Pancreas (tissue), 10 donors: ENCODE results near the gene VAC14. TPM values are rescaled to one million over a fixed set of nuclear protein-coding genes. Genes with fewer than 3 reads are reported as not detected.

Experiments
- ATAC-seq, 4 donors: fragments of 200-7000 bp; cut with Tn5 transposase; one replicate each; pipeline versions ENCODE4 v1.8.0 to v1.9.1; 2020; ENCODE audit warnings: mild to moderate bottlenecking in 4 of 4, moderate library complexity in 4 of 4
- DNase-seq, 6 donors: peaks; one replicate each; pipeline ENCODE4 v3.0.0-alpha.2; 2020
- FAIRE-seq: peaks from 2 replicates; lab custom pipeline; 2012; peaks lifted over from hg19 to GRCh38; lab: Jason Lieb, UNC
- H3K27ac ChIP-seq, 4 donors: fragments of 200-600 bp; sonication (generic); 1 replicate in 3 of 4; 2 replicates in 1 of 4; pipeline versions ENCODE4 v1.5.0 to v1.8.0; 2020
- H3K27me3 ChIP-seq, 4 donors: fragments of 200-600 bp; one replicate each; pipeline ENCODE4 v1.8.0; 2021
- H3K36me3 ChIP-seq, 3 donors: fragments of 200-600 bp; sonication (generic) in 1 of 3; one replicate each; pipeline versions ENCODE4 v1.5.0 to v1.8.0; 2020 to 2021
- H3K4me1 ChIP-seq, 3 donors: fragments of 200-600 bp; one replicate each; pipeline ENCODE4 v1.8.0; 2021
- H3K4me3 ChIP-seq, 4 donors: fragments of 200-600 bp; sonication (generic) in 2 of 4; one replicate each; pipeline versions ENCODE4 v1.5.0 to v1.8.0; 2020 to 2021
- H3K9me3 ChIP-seq, 4 donors: fragments of 200-600 bp; one replicate each; pipeline ENCODE4 v1.8.0; 2021
- WGBS, 2 donors: extraction: QIAGEN DNeasy Blood & Tissue Kit; methylation state at CpG; one replicate each; pipeline ENCODE4 v1.1.7; 2013; 5-methylcytosine and 5-hydroxymethylcytosine counted together
- intact Hi-C, 3 donors: fragments of 100-400 bp; cut with DNase I; formaldehyde crosslinking; loops; one replicate each; pipeline versions ENCODE4 v1.11.1 to v1.14.2; 2022
- polyA plus RNA-seq, 2 donors: library from polyadenylated mRNA; stranded (reverse); fragments of 200-250 nt; gene quantifications; one replicate each; pipeline ENCODE4 v1.2.3, GENCODE V29; 2013
- total RNA-seq, 6 donors: library from RNA; stranded (reverse); fragmentation: NEBNext Ultra II Directional in 4 of 6; extraction: Animal tissue kit (Norgen Biotek cat#: 25700) in 4 of 6; gene quantifications; one replicate each; pipeline versions ENCODE4 v1.2.1 to v1.2.4, GENCODE V29; 2021 to 2023
- TF ChIP-seq, protein P1 (sequence below), 4 donors: fragments of 200-600 bp; sonication (generic) in 3 of 4; IDR thresholded peaks; one replicate each; pipeline versions ENCODE4 v1.5.0 to v1.8.0; 2021; ENCODE audit warnings: antibody characterized with exemption in 4 of 4
- donor health status: healthy with polysubstance abuse.
- donor health status: DM: no; HTN: no; CAD: no; lungs with moderate emphysema.
- donor health status: DM: no; HTN: no; CAD: no.
- donor health status: control.
- donor health status: control.
- donor health status: Bipolar disorder and iron deficiency.
- donor health status: DM: yes; HTN: yes; CAD: no.
- donor health status: DM: no; HTN: no; CAD: no.
- donor health status: DM: no; HTN: no; CAD: no.
- donor health status: DM: yes; HTN: yes; CAD: no.

Gene VAC14
- total and polyA plus RNA-seq, 8 donors = 9.6 to 36.3 (median 14.9) TPM

DNA sequence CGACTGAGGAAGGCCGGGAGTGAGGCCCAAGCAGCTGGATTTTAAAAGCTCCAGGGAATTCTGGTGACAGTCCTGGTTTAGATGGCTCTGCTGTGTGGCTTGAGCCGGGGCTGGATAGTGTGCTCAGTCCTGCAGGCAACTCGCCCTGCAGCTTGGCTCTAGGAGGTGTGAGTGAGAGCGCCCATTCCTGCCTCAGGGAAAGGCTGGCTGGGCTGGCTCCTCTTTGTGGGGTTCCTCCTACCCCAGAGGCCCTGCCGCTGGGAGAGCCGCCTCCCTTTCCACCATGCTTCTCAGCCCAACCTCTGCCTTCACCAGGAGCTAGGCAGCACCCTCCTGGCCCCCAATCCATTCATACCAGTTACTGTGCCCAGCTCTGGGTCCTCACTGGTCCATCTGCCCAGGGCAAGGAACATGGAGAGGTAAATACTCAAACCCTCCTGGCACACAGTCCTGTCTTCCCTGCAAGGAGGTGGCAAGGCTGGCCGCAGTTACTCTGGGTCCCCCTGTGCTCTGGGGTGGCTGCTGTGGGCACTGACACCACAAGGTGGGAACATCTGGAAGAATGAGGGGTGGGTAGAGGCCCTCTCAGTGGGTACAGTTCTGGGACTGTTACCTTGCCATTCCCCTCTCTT, 47.1 kb downstream of the VAC14 start:
- FAIRE-seq = no peak
- Histone ChIP-seq H3K36me3 (peaks cover 0 to 4% (median 0%) of the 10 kb centered on the region in 3 donors), H3K27ac (no peak overlapping the region), H3K27me3 (no peaks in the 10 kb centered on the region), H3K4me3 (no peak overlapping the region), H3K9me3 (no peaks in the 10 kb centered on the region), H3K4me1 (peaks cover 0 to 5% (median 0%) of the 10 kb centered on the region in 3 donors)
- intact Hi-C loops = no loop called here
- WGBS, 2 donors = 95 to 97% methylated on average over 8 of the region's 8 CpGs
- TF ChIP-seq, protein P1, sequence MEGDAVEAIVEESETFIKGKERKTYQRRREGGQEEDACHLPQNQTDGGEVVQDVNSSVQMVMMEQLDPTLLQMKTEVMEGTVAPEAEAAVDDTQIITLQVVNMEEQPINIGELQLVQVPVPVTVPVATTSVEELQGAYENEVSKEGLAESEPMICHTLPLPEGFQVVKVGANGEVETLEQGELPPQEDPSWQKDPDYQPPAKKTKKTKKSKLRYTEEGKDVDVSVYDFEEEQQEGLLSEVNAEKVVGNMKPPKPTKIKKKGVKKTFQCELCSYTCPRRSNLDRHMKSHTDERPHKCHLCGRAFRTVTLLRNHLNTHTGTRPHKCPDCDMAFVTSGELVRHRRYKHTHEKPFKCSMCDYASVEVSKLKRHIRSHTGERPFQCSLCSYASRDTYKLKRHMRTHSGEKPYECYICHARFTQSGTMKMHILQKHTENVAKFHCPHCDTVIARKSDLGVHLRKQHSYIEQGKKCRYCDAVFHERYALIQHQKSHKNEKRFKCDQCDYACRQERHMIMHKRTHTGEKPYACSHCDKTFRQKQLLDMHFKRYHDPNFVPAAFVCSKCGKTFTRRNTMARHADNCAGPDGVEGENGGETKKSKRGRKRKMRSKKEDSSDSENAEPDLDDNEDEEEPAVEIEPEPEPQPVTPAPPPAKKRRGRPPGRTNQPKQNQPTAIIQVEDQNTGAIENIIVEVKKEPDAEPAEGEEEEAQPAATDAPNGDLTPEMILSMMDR (IDR thresholded peaks at IDR 0.05) = no peak
- DNase-seq = peak in 1 of 6 donors; percentile 28
- ATAC-seq = no peak

DNA sequence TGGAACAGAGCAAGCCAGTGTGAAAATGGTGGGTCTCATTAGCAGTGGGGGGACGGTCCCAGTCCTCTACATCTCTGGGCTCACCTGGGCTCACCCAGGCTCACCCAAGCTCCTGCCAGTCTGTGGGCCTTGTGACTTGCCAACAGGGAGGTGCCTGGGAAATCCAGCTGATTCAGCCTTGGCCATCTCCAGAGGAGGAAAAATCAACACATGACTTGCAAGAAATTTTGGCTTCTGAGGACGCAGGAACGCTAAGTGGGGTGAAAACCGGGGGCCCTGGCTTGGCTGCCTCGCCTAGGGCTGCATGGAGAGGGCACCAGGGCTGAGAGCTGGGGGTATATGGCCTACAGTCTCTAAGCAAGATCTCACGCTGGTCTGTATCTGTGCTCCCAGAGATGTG, 47.7 kb downstream of the VAC14 start:
- 86 to 89% methylated on average over 6 of the region's 6 CpGs for WGBS, 2 donors
- H3K36me3 ChIP-seq = peaks cover 0 to 4% (median 0%) of the 10 kb centered on the region in 3 donors
- H3K9me3 ChIP-seq = no peaks in the 10 kb centered on the region
- H3K4me3 ChIP-seq = no peak overlapping the region
- peaks cover 0 to 8% (median 0%) of the 10 kb centered on the region in 3 donors for H3K4me1 ChIP-seq
- peak in 1 of 6 donors; percentile 28 for DNase-seq
- no peak for FAIRE-seq
- H3K27ac ChIP-seq = no peak overlapping the region
- TF ChIP-seq, protein P1 (IDR thresholded peaks at IDR 0.05) = no peak
- ATAC-seq = no peak
- H3K27me3 ChIP-seq = no peaks in the 10 kb centered on the region
- intact Hi-C loops = no loop called here

DNA sequence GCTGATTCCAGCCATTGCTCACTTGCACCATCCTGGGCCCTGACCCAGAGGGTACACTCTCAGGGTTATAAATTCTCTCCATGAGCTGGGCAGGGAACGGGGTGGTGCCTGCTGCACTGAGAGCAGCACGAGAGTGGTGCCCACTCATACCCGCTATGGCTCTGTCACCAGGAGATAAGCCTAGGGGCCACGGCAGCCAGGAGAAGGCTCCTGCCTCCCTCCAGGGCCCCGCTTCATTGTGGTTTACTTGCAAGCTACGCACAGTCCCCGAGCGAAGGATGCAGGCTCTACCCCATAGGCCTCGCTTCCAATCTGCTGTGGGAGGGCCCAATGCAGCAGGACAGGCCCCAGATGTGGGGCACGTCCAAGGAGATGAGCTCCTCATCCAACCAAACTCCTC, 48.5 kb downstream of the VAC14 start:
- DNase-seq (peak in 1 of 6 donors; percentile 35), ATAC-seq (no peak), FAIRE-seq (no peak)
- Histone ChIP-seq H3K9me3 (no peaks in the 10 kb centered on the region), H3K4me3 (no peak overlapping the region), H3K4me1 (peaks cover 0 to 15% (median 2%) of the 10 kb centered on the region in 3 donors), H3K27me3 (no peaks in the 10 kb centered on the region), H3K27ac (no peak overlapping the region), H3K36me3 (peaks cover 0 to under 1% (median 0%) of the 10 kb centered on the region in 3 donors)
- WGBS, 2 donors = 93 to 94% methylated on average over 10 of the region's 10 CpGs
- TF ChIP-seq, protein P1 (IDR thresholded peaks at IDR 0.05) = no peak
- intact Hi-C loops = no loop called here

DNA sequence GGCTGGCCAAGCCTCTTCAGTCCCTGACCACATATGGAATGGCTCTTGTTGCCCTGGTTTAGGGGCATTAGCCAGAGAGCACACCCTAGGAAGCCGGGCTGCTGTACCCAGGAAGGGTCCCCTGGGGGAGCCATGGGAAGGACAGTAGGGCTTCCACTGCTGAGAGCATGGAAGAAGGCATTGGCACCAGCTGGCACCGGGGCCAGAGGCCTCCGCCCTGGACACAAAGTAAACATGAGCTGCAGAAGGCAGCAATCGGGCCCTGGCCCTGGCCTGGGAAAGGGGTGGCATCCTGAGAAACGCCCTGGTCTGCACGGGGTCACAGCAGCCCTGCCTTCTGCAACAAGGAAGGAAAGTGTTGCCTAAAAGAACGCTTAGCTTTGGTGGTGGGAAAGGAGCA, 49.4 kb downstream of the VAC14 start:
- peaks cover 7 to 22% (median 8%) of the 10 kb centered on the region in 3 donors for H3K4me1 ChIP-seq

More for the DNA sequence above, 49.4 kb downstream of the VAC14 start:
- DNase-seq = peak in 1 of 6 donors; percentile 65
- WGBS, 2 donors = 77% methylated on average over 7 of the region's 7 CpGs
- TF ChIP-seq, protein P1 (IDR thresholded peaks at IDR 0.05) = no peak
- intact Hi-C loops = no loop called here
- Histone ChIP-seq H3K9me3 (no peaks in the 10 kb centered on the region), H3K27me3 (no peaks in the 10 kb centered on the region), H3K36me3 (no peaks in the 10 kb centered on the region), H3K27ac (no peak overlapping the region), H3K4me3 (no peak overlapping the region)
- no peak for ATAC-seq
- no peak for FAIRE-seq
